HG03045 (cell line): ENCODE measurements around the gene LINGO1.

Experiments used
- ATAC-seq: cut with Tn5 transposase; IDR thresholded peaks from one replicate; pipeline ENCODE4 v1.9.1; 2021; ENCODE audit warnings: mild to moderate bottlenecking, moderate library complexity; ENCODE audit not compliant: unreplicated experiment

LINGO1 gene

DNA sequence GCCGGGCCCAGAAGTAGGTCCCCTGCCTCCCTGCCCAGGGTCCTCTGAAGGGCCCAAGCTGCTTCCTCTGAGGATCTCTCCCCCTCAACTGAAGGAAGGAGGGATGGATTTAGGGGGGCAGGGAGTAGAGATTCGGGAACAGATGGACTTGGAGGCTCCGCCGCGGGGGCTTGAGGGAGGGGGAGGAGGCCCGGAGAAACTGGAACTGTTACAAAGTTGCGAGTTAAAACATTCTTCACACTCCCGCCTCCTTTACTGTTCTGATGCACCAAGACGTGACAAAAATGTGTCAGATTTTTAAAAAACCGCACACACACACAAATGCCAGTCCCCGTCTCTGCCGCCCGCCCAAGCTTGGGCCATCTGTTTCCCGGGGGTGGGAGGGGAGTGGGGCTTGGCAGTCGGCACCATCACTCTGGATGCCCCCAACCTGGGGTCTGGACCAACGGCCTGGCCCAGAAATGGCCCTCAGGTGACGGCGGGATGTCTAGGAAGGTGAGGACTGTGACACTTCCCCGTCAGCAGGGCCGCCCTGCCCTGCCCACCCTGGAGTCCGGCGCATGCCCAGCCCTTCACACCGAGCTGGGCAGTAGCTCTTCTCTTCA is 25.0 kb upstream of the LINGO1 start:
- ATAC-seq: no peak

DNA sequence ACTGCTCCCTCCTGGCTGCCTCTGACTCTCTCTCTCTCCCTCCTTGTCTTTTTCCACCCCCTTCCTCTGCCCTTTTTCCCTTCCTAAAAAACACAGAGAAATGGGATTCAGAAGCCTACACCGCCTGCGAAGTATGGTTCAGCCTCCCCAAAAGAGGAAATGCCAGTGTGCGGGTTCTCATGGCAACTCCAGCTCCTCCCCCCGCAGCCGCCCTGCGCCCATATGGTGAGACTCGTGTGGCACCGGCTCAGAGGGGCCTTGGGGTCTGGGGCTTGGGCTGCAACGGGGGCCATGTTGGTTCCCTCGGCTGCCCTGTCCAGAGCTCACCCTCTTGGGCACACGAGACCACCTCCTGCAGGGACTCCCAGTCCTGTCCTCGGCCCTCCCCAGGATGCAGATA is 23.6 kb upstream of the LINGO1 start:
- no peak for ATAC-seq

DNA sequence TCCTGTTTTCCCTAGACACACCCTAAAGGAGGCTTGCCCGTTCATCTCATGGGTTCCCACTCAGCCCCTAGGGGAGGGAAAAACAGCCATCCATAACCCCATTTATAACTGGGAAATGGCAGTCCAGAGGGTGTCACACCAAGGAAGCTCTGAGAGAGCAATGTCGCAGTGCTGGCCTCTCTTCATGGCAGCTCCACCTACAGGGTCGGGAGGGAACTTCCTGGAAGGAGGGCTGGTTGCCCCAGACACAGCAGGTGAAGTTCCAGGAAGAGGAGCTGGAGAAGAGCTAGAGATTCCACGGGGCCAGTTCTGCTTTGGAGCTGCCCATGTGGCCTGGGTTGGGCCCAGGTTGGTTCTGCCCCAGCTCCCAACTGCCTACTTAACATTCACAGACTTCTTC is 22.3 kb upstream of the LINGO1 start:
- no peak for ATAC-seq

DNA sequence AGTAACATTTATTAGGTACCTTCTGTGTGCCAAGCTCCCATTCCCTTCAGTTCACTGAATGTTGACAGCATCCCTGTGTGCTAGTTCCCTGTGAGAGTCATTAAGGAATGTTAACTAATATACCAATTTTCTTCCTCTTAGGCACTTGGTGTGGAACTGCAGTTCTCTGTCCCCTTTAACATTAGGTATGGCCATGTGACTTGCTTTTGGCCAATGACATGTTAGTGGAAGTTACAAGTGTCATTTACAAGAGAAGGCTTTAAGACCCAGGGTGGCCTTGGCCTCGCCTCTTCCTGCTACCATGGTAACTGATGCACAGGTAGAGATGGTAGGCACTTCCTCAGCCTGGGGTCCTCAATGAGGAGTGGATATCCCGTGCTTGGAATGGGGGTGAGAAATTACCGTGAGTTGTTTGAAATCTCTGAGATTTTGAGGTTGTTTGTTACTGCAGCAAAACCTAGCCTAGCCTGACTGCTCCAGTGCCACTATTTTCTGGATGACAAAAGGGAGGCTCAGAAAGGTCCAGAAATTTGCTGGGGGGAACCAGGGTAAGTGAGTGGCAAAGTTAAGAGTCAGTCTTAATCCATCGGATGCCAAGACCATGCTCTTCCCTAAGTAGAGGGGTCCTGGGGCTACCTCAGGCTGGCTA is 21.2 kb upstream of the LINGO1 start:
- no peak for ATAC-seq

GRCh38 chr15:77650265-77650664 is 17.6 kb upstream of the LINGO1 start:
- ATAC-seq: no peak

DNA sequence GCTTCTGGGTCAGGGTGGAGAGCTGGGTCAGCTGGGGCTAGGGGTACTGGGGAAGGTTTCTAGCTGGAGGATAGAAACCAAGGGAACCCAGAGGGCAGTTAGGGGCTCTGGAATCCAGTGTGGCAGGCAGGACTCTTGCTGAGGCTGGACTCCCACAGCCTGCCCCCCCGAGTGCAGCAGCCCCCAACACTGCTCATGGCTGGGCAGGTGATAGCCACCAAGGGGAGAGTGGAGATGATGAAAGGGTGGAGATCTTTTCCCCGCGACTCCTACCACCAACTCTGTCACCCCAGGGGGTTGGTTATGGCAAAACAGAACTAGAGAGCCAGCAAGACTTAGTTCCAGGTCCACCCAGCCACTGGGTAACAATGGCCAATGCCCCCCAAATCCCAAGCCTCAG is 16.9 kb upstream of the LINGO1 start:
- no peak for ATAC-seq

- no peak for ATAC-seq
These were observed 16.3 kb upstream of the LINGO1 start for GRCh38 chr15:77649017-77649416.

GRCh38 chr15:77647961-77648360 is 15.2 kb upstream of the LINGO1 start:
- ATAC-seq: no peak

DNA sequence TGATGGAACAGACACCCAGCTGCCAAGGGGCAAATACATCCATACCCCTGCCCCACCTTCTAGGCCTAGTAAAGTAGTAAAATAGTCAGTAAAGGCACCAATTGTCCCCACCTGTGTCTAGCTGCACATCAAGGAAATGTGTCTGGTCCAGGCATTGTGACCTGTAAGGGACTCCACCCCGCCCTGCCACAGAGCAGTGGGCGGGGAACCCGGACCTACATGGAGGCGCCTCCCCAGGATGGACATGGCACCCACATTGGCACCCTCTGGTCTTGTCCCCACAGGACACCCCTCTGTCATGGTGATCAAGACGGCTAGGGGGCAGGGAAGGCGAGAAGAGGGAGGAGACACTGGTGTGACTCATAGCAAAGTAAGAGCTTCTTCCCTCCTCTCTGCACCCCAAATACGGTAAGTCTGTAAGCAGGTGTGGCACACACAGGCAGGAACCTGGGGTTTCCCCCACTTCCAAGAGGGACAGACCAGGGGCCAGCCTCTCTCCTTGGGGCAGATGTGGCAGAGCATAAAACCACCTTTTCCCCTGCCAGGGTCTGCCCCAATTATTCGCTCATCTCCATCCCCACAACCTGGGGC is 13.5 kb upstream of the LINGO1 start:
- no peak for ATAC-seq

DNA sequence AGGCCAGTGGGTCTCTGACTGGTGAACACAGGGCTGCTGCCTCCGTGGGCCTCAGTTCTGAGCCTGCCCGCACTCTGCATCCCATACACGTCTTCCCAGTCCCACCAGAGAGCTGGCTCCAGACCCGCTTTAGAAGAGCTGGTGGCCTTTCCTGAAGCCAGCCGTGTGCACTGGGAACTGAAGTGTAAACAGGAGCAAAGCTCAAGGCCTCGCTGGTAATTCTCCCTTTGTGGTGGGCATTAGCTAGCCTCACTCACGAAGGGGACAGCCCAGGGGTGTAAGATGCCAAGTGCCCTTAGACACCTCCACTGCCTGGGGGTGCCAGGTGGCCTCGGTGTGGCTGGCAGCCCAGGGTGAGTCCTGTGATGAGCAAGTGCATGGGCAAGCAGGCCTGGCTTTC is 12.9 kb upstream of the LINGO1 start:
- no peak for ATAC-seq

GRCh38 chr15:77644543-77645247 is 12.0 kb upstream of the LINGO1 start:
- no peak for ATAC-seq

- no peak for ATAC-seq
These were observed 11.1 kb upstream of the LINGO1 start for GRCh38 chr15:77643764-77644163.

GRCh38 chr15:77642793-77643430 is 10.2 kb upstream of the LINGO1 start:
- ATAC-seq: no peak

- ATAC-seq: no peak
These were observed 9.3 kb upstream of the LINGO1 start for GRCh38 chr15:77641999-77642398.

DNA sequence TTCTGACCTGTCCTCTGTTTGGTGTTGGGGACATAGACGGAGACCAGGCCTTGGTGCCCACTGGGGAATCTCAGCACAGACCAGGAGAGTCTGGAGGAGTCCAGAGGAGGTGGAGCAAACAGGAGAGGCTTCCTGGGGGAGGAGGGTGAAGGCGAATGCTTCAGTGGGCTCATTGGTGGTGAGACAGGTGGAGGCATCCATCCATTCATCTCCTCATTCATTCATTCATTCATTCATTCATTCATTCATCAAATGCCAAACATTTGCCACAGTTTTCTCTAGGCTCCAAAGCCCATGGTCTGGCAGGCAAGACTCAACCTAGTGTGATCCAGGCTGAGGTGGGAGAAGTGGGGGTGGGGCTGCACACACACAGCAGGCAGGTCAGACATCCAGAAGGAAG is 7.9 kb upstream of the LINGO1 start:
- ATAC-seq: no peak

DNA sequence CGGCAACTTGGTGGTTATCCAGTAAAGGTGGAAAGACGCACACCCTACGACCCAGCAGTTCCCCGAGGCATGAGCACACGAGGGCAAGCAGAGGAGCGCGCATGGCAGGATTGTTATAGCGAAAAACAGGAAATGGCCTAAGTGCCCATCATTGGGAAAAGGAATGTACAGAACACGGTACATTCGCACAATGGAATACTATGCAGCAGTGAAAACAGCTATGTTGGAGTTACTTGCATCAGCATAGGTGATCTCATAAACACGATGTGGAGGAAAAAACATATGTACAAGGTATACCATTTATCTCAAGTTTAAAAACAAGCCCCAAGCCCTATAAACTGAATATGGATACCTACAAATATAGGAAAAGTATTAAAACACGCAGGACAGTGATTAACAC is 6.7 kb upstream of the LINGO1 start:
- no peak for ATAC-seq

DNA sequence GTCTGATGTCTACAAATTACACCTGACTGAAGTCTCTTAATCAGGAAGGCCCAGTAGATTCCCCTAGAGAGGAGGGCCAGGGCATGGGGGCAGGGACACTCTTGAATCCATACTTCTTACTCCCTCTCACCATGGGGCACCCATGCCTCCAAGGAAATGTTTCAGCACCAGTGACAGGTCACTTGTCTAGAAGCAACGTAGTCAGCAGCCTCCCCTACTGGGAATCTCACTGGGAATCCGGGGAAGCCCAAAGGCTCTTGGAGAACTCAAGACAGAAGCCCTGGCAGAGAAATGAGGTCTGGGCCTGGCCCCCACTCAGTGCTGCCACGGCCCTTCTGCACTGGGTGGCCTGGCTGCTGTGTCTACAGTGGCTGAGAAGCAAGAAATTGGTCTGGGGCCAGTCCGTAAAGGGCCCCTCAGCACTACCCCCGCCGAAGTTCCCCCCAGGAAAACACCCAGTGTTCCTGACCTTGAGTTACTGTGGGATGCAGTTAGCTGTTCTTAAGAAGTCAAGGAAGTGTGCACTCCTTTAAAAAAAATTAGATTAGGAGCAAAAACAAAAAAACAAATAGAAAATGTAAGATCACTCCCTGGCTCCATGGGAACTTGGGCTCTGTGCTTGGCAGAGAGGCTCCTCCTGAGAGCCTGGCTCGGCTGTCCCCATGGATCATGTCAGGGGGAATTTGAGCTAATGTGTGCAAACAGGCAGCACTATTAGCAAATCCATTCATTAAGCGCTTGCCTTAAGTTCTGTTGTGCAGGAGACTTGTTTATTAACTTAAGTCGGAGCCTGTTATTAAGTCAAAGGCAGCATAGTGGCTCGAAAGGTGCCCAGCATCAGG is 5.4 kb upstream of the LINGO1 start:
- ATAC-seq: no peak

DNA sequence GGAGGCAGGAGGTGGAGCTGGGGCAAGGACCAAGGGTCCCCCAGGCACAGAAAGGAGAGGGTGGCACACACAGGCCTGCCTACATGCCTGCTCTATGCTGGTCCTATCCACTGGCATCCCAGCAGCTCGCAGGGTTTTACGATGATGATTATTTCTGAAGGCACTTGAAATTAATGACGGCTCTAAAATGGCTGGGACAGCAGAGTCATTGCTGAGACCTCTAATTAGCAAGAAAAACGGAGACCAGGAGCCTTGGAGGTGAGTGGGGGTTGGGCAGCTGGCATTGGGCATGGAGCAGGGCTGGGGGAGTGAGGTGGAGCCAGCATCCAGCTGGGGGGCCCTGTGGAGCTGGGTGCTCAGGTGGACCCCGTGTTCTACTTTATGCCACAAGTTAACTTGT is 3.5 kb upstream of the LINGO1 start:
- ATAC-seq: no peak

DNA sequence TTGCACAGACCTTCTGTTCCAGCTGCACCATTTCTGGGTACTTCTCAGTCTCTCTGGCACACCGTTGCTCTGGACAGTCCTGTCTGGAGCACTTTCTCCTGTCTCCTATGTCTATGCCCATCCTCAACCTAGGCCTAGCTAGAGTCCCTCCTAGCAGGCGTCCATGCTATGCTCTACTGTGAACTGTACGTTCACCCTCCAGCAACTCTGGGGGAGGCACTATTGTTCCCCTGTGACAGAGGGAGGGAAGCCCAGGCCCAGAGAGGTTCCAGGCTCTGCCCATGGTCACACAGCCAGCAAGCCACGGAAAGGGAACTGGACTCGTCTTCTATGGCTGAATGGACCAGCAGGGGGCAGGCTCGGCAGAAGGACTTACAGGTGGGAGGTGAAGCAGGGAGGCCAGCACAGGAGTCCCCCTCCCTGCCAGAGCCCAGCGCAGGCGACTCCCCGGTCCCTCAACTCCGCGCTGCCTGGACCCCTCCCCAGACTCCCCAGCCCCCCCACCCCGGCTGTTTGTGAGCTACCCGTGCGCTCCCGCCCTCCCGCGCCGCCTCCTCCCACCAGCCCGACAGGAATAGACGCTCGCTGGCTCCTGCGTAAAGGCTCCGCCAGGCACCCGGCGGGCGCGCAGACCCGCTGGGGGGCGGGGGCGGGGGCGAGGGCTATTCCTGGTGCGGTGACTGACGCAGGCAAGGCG is 1.7 kb upstream of the LINGO1 start:
- ATAC-seq: no peak

- no peak for ATAC-seq
These were observed 1.2 kb upstream of the LINGO1 start for GRCh38 chr15:77633913-77634265.
